Fibroblast of lung (primary cell): ENCODE results near the gene LIPE. TPM values are rescaled to one million over a fixed set of nuclear protein-coding genes. Genes with fewer than 3 reads are reported as not detected.
A peak's percentile ranks its signal among the peaks of the same experiment; 100 is the strongest.

Experiments
- DNase-seq, 2 donors: peaks; one replicate each; pipeline versions ENCODE4 v3.0.0 to v3.0.0-alpha.2; 2010; ENCODE audit warnings: low read depth in 2 of 2
- H2AFZ ChIP-seq: 2 replicates; pipeline ENCODE4 v1.5.1; 2012; ENCODE audit warnings: low read length, control low read depth, inconsistent platforms
- H3K27ac ChIP-seq: 2 replicates; pipeline ENCODE4 v1.5.1; 2011; ENCODE audit warnings: low read length, control low read depth; ENCODE audit not compliant: insufficient read depth
- H3K27me3 ChIP-seq: 2 replicates; pipeline ENCODE4 v1.5.1; 2011; ENCODE audit warnings: mild to moderate bottlenecking, low read length; ENCODE audit not compliant: control insufficient read depth, insufficient read depth
- H3K36me3 ChIP-seq: 2 replicates; pipeline ENCODE4 v1.5.1; 2011; ENCODE audit warnings: low read length; ENCODE audit not compliant: control insufficient read depth, insufficient read depth
- H3K4me1 ChIP-seq: 2 replicates; pipeline ENCODE4 v1.5.1; 2011; ENCODE audit warnings: low read length; ENCODE audit not compliant: control insufficient read depth, insufficient read depth; ENCODE audit errors: extremely low read depth
- H3K4me2 ChIP-seq: 2 replicates; pipeline ENCODE4 v1.5.1; 2011; ENCODE audit warnings: low read length, control low read depth; ENCODE audit not compliant: insufficient read depth; ENCODE audit errors: extremely low read depth
- H3K4me3 ChIP-seq, 4 experiments: fragments of 200-600 bp in 1 of 4; sonication (generic) in 1 of 4; replicated peaks in 1 of 4; 2 replicates each; pipeline ENCODE4 v1.5.1; 2011 to 2016; ENCODE audit warnings: low read length in 4 of 4, low read depth in 3 of 4, mild to moderate bottlenecking in 3 of 4, control low read depth in 2 of 4, inconsistent platforms in 1 of 4, mixed read lengths in 1 of 4; ENCODE audit not compliant: insufficient read depth in 1 of 4; ENCODE audit errors: control extremely low read depth in 1 of 4
- H3K79me2 ChIP-seq: 2 replicates; pipeline ENCODE4 v1.5.1; 2012; ENCODE audit warnings: mild to moderate bottlenecking, low read length, inconsistent platforms; ENCODE audit not compliant: control insufficient read depth, insufficient read depth
- H3K9ac ChIP-seq: 2 replicates; pipeline ENCODE4 v1.5.1; 2011; ENCODE audit warnings: mild to moderate bottlenecking, low read length, control low read depth; ENCODE audit not compliant: insufficient read depth
- H3K9me3 ChIP-seq: 2 replicates; pipeline ENCODE4 v1.5.1; 2012; ENCODE audit warnings: low read depth, low read length; ENCODE audit not compliant: control insufficient read depth, insufficient read depth
- H4K20me1 ChIP-seq: 2 replicates; pipeline ENCODE4 v1.5.1; 2011; ENCODE audit warnings: low read length; ENCODE audit not compliant: control insufficient read depth, insufficient read depth; ENCODE audit errors: extremely low read depth
- EZH2 ChIP-seq: IDR thresholded peaks from 2 replicates; pipeline ENCODE4 v1.5.1; 2012; ENCODE audit warnings: low read length, control low read depth, mild to moderate bottlenecking; ENCODE audit errors: missing control alignments
- polyA plus RNA-seq, 2 donors: library from polyadenylated mRNA; depleted of rRNA in 1 of 2; stranded (reverse) in 1 of 2; unstranded in 1 of 2; fragments of >200 nt; gene quantifications; 2 replicates each; pipeline ENCODE4 v1.2.1, GENCODE V29; 2011 to 2012; ENCODE audit warnings: missing spikeins in 1 of 2
- total RNA-seq: library from RNA; depleted of rRNA; stranded (reverse); fragments of >200 nt; gene quantifications from 2 replicates; pipeline ENCODE4 v1.2.1, GENCODE V29; 2014
- TF ChIP-seq, protein P1 (sequence below), 2 donors: IDR thresholded peaks in 1 of 2; conservative IDR thresholded peaks in 1 of 2; 1 replicate in 1 of 2; 2 replicates in 1 of 2; pipeline ENCODE4 v1.5.1; 2011 to 2012; ENCODE audit warnings: low read length in 2 of 2, control low read depth in 1 of 2, inconsistent platforms in 1 of 2, low read depth in 1 of 2, mild to moderate bottlenecking in 1 of 2

The LIPE gene
- total and polyA plus RNA-seq, 2 donors (not counting 1 experiment from before 2014, with no cell fraction given) = 1.1 to 1.7 TPM

DNA sequence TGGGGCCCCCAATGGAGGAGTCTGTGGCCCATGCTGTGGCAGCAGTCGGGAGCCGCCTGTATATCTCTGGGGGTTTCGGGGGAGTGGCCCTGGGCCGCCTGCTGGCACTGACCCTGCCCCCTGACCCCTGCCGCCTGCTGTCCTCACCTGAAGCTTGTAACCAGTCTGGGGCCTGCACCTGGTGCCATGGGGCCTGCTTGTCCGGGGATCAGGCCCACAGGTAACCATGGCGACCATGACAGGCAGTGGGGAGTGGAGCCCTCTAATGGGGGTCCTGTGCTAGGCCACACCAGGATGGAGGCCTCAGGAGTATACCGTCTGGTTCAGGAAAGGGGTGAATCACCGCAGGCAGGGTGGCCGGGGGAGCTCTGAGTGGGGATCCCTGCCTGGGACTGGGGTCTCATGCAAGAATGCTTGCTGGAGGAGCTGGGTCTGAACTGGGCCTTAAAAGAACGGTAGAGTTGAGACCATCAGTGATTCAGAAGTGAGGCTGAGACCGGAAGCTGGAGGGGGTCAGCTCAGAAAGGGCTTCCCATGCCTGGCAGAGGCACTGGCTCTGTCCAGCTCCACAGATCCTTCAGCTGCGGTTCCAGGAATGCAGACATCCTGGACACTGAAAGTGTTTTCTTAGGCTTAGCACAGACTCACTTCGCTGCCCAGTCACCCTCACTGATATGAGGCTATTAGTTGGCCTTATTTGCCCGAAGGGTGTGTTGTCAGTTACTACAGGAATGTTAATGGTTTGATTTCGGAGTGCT is 66.2 kb downstream of the LIPE start:
- TF ChIP-seq, protein P1, sequence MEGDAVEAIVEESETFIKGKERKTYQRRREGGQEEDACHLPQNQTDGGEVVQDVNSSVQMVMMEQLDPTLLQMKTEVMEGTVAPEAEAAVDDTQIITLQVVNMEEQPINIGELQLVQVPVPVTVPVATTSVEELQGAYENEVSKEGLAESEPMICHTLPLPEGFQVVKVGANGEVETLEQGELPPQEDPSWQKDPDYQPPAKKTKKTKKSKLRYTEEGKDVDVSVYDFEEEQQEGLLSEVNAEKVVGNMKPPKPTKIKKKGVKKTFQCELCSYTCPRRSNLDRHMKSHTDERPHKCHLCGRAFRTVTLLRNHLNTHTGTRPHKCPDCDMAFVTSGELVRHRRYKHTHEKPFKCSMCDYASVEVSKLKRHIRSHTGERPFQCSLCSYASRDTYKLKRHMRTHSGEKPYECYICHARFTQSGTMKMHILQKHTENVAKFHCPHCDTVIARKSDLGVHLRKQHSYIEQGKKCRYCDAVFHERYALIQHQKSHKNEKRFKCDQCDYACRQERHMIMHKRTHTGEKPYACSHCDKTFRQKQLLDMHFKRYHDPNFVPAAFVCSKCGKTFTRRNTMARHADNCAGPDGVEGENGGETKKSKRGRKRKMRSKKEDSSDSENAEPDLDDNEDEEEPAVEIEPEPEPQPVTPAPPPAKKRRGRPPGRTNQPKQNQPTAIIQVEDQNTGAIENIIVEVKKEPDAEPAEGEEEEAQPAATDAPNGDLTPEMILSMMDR (conservative IDR thresholded peaks at IDR 0.05 in 1 of 2, IDR thresholded peaks at IDR 0.05 in 1 of 2; ENCODE audit: low read depth in 1 of 2, low read length in 2 of 2) = no peak
- no peak for TF ChIP-seq EZH2
- H3K9ac ChIP-seq = no peak overlapping the region
- peak in 1 of 2 donors; percentile 33 for DNase-seq
- no peak overlapping the region for H2AFZ ChIP-seq
- no peak overlapping the region for H3K27ac ChIP-seq
- H4K20me1 ChIP-seq = no peaks in the 10 kb centered on the region
- no peak overlapping the region for H3K4me3 ChIP-seq
- no peaks in the 10 kb centered on the region for H3K4me1 ChIP-seq
- H3K36me3 ChIP-seq = peaks cover 2% of the 10 kb centered on the region
- H3K79me2 ChIP-seq = no peaks in the 10 kb centered on the region
- H3K9me3 ChIP-seq = no peaks in the 10 kb centered on the region
- H3K4me2 ChIP-seq = no peak overlapping the region
- H3K27me3 ChIP-seq = no peaks in the 10 kb centered on the region

DNA sequence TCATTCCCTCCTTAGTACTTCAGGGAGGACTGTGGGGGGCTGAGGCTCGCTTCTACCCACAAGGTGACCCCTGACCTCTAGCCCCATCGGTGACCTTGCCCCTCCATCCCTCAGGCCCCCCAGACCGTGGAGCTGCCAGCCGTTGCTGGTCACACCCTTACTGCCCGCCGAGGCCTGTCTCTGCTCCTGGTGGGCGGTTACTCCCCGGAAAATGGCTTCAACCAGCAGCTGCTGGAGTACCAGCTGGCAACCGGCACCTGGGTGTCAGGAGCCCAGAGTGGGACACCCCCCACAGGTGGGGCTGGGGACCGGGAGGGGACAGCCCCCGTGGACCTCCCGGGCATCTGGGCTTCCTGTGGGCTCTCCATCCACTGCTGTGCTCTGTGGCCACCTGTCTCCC is 69.9 kb downstream of the LIPE start:
- no peak for TF ChIP-seq EZH2
- TF ChIP-seq, protein P1 (conservative IDR thresholded peaks at IDR 0.05 in 1 of 2, IDR thresholded peaks at IDR 0.05 in 1 of 2; ENCODE audit: low read depth in 1 of 2, low read length in 2 of 2) = no peak
- no peak overlapping the region for H3K27ac ChIP-seq

DNA sequence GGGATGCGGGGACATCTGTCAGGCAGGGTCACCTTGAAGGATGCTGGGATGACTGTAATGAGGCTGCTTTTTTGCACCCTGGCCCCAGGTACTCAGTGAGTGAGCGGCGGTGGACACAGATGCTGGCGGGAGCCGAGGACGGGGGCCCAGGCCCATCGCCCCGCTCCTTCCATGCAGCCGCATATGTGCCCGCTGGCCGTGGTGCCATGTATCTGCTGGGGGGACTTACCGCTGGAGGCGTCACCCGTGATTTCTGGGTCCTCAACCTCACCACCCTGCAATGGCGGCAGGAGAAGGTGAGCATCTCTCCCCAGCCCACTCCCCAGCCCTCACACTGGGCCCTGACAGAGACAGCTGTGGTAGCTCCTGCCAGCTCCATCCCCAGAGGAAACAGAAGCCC is 70.5 kb downstream of the LIPE start:
- DNase-seq = no peak
- Histone ChIP-seq H3K4me2 (no peak overlapping the region), H3K27me3 (no peaks in the 10 kb centered on the region), H4K20me1 (no peaks in the 10 kb centered on the region), H3K27ac (no peak overlapping the region), H3K4me3 (no peak overlapping the region), H3K36me3 (peaks cover 2% of the 10 kb centered on the region), H3K9me3 (no peaks in the 10 kb centered on the region), H2AFZ (no peak overlapping the region), H3K4me1 (no peaks in the 10 kb centered on the region), H3K9ac (no peak overlapping the region), H3K79me2 (no peaks in the 10 kb centered on the region)
- TF ChIP-seq EZH2 = no peak
- TF ChIP-seq, protein P1 (conservative IDR thresholded peaks at IDR 0.05 in 1 of 2, IDR thresholded peaks at IDR 0.05 in 1 of 2; ENCODE audit: low read depth in 1 of 2, low read length in 2 of 2) = no peak

More for the DNA sequence above, 69.9 kb downstream of the LIPE start:
- DNase-seq = no peak
- H3K79me2 ChIP-seq = no peaks in the 10 kb centered on the region
- H3K4me2 ChIP-seq = no peak overlapping the region
- no peaks in the 10 kb centered on the region for H3K9me3 ChIP-seq
- no peaks in the 10 kb centered on the region for H3K27me3 ChIP-seq
- no peaks in the 10 kb centered on the region for H4K20me1 ChIP-seq
- no peak overlapping the region for H3K9ac ChIP-seq
- no peak overlapping the region for H2AFZ ChIP-seq
- H3K4me1 ChIP-seq = no peaks in the 10 kb centered on the region
- H3K4me3 ChIP-seq = no peak overlapping the region
- H3K36me3 ChIP-seq = peaks cover 2% of the 10 kb centered on the region
